HG03521 (cell line): ENCODE measurements around the gene ANO8.
"Not testable (repeated sequence)": the region's sequence is repeated elsewhere in the genome, so short reads cannot be mapped to it uniquely, and the experiment has no call there.

Experiments used
- ATAC-seq: cut with Tn5 transposase; IDR thresholded peaks from one replicate; pipeline ENCODE4 v1.9.1; 2021; ENCODE audit warnings: mild to moderate bottlenecking, moderate library complexity; ENCODE audit not compliant: unreplicated experiment

The ANO8 gene

DNA sequence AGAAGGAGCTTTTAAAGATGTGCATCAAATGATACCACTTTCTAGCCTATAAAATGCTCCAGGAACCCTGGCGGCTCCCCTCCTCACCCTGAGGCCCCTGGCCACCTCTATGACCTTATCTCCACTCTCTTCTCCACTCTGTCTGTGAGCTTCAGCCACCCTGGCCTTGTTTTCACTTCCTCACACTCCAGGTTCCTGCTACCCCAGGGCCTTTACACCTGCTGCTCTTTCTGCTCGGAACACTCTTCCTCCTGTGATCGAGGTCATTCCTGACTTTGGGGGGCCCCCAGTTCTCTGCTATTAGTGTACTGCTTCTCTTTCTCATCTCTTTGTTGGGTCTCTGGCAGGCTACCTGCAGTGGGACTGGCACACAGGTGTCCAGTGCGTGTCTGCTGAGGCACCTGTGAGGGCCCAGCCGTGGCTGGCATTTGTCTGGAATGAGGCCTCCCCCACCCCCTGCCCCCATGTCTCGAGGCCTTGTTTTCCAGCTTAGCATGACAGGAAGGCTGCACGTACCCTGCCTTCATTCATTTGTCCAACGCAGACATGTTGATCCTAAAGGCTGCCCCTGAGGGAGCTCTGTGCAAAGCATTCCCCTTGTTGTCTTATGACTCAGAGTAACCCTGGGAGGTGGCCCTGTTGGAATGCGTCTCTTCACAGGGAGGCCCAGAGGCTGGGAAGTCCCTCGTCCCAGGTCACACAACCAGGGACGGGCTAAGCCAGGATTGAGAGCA is 23.0 kb downstream of the ANO8 start:
- ATAC-seq, result no peak

DNA sequence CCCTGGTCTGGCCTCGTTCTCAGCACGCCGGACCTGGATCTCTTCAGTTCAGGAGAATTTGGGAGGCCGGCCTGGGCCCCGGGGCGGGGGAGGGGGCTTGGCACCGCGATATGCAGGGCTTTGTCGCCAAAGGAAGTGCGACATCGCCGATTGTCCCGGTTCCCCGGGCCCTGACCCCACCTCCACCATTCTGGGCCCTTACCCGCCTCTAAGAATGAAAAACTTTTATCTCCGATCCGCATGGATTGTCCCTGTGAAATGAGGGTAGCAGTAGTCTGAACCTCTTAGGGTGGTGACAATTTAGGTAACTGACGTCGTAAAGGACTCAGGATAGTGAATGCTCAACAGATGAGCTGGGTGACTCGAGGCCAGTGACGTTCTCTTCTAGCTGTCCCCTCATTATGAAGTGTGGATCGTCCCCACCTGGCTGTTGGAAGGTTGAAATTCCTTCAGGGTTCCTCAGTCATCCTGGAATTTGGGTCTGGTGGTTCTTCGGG is 24.6 kb downstream of the ANO8 start:
- no peak for ATAC-seq

DNA sequence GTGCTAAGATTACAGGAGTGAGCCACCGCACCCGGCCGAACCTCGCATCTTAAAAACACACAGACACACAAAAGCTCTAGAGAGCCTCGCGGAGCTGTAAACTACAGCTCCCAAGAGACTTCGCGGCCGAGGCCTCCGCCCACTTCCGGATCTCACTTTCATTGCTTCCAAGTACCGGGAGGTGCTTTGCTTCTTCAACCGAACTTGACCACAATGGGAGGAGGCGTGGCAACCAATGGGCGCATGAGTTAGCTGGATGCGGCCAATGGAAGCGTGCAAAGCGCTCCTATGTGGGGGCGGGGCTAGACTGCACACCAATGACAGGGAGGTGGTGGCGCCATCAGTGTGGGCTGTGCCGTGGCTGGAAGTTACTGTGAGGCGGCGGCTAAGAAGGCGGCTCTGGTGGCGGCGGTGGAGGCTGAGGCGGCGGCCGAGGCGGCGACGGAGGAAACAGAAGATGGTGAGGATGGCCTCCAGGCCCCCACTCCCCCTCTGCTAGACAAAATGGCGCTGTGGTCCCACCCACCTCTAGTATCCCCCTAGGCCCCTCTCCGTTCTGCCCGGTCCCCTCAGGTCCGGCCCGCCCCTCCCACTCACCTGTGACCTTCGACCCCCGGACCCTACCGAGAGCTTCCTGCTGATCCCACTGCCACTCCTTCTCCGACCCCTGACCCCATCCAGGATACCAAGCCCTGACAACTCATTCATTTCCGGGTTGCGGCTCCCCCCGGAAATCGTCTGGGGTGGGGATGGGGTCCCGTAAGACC is 25.3 kb downstream of the ANO8 start, which contains the start of gene DDA1:
Gene DDA1 (plus strand): TSS at position 366 of the 767 bp plus-strand sequence. CDS start 92 bp downstream, at position 458.
- ATAC-seq, result peak; percentile 54

DNA sequence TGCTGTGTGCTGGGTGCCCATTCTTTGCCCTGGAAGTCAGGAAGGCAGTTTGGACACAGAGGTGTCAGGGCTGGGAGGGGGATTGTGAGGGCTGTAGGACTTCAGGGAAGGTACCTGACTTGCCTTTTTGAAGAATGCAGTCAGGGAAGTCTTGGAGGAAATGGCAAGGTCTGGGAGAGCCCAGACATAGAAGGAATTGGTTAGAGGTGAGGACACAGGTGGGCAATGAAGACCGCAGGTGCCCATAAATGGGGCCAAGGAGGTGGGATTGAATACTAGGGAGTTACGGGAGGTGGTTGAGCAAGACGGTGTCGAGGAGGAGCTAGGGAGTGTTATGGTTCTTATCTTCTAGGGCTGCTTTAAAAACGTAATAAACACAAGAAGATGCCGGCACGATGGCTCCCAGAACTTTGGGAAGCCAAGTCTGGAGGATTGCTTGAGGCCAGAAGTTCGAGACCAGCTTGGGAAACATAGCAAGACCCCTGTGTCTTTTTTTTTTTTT is 26.7 kb downstream of the ANO8 start:
- no peak for ATAC-seq

DNA sequence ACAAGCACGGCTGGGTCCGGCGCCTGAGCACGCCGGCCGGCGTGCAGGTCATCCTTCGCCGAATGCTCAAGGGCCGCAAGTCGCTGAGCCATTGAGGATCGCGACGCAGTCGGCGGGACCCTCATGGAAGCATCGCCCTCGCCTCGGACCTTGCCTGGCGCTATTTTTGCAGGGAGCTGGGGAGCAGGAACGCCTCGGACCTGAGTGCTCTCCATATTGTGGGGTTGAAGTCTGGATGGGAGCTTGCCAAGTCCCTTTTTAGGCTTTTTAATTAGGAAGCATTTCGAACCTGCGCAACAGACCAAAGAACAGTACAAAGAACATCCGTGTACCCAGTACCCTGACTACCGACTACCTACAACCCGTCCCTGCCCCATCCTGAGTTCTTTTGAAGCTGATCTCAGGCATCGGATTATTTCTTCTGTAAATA is 28.4 kb downstream of the ANO8 start:
- no peak for ATAC-seq

DNA sequence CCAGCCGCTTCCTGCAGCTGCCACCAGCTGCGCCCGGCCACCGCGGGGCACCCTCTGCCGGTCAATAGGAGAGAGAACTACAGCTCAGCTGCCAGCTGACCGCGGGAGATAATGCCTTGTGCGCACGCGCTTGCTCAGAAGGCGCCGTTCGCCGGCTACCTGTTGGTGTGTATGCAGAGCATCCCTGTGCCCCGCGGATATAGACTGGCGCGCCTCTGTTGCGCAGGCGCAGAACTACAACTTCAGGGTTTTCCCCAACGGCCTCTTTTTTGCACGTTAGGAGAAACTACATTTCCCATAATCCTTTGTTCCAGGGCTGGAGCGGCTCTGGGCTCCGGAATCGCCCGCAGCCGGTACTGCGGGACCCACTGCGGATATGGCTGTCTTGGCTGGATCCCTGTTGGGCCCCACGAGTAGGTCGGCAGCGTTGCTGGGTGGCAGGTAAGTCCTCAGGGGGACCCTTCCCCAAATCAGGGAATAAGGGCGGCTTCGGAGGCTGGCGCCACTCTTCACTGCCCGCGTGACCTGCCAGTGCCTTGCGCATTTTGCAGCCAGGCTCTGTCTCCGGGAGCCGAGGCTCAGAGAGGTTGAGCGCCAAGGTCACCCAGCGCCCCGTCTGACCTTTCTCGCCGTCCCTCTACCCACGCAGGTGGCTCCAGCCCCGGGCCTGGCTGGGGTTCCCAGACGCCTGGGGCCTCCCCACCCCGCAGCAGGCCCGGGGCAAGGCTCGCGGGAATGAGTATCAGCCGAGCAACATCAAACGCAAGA is 29.0 kb downstream of the ANO8 start, which contains the start of gene MRPL34:
Gene MRPL34 (plus strand): TSS at position 356 of the 768 bp plus-strand sequence. CDS start 21 bp downstream, at position 377.
- ATAC-seq, result peak; percentile 56

DNA sequence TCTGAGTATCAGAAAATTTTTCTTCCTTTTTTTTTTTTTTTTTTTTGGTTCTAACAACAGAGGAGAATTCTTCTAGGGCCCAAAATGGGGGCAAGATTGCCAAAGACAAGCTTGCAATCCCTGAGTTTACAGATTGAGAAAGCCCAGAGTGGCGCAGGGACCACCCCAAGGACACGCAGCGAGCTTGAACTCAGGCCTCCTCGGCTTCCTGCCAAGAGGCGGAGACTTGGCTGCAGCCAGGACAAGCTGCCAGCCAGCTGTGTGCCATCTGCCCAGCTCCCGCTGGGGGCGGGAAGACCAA is 29.5 kb downstream of the ANO8 start:
- ATAC-seq, result no peak

DNA sequence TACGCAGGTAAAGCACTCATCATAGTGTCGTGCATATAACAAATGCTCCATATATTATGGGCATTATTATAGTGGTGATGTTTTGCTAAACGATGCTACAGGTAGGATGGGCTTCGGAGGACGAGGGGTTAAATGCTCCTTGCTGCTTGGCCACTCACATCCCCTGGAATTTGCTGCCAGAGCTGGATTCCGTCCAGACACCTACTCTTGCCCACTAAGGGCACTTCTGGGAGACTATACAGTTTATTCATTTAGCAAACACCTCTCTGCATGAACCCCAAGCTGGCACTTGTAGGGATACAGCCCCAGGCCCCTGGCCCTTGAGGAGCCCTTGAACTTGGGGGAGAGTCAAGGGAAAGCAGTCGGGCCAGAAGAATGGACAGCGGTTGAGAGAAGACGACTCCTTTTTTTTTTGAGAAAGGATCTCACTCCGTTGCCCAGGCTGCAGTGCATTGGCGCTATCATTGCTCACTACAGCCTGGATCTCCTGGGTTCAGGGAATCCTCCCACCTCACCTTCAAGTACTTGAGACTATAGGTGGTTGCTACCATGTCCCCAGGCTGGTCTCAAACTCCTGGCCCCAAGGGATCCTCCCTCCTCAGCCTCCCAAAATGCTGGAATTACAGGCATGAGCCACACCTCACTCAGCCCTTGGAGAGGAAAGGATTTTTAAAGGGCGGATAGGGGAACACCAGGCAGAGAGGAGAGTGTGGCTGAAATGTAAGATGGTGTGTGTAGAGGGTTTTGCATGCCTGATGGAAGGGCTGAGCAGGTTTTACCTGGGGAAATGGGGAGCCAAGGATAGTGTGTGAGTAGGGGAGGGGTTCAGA is 30.1 kb downstream of the ANO8 start:
- no peak for ATAC-seq

DNA sequence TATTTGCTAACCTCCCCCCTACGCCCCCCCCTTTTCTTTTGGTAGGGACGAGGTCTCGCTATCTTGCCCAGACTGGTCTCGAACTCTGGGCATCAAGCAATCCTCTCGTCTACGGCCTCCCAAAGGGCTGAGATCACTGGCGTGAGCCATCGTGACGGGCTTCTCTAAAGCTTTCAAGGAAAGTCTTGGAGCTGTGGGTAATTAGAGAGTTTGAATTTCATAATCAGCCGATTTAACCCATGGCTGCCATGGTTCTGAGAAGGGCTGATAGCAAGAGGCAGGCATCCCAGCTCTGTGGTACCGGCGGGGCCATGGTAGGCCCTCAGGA is 30.8 kb downstream of the ANO8 start:
- no peak for ATAC-seq

DNA sequence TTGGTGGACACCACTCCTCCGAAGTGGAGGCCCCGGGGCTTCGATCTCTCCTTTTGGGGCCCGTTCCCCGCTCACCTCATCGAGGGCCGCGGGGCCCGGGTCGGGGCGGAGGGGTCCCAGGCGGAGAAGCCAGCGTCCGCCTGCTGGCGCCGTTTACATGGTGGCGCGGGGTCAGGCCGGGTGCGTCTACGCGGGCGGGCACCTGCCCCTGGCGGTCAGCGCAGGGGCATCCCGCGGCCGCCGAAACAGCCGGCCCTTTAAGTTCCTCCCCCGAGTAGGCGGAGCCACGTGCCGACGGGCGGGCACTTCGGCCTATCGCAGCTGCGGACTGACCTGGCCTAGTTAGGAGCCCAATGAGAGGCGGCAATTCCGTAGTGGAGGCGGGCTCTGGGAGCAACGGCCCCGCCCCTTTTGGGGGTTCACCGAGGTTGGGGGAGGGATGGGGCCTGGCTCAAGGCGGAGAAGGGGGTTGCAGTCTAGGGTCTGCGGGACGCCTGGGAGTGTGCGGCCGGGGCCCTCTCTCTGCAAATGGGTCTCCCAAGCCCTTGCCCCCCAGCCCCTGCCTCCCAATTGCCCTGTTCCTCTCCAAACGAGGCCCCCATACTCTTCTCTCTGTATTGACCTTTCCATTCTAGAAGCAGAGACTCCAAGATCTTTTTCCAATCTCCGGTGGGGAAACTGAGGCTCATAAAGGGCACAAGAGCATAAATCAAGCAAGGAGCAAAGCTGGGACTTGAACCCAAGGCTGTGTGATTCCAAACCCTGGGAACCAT is 31.3 kb downstream of the ANO8 start, which contains the start of gene ABHD8:
Gene ABHD8 (minus strand): TSS at position 259 of the 773 bp plus-strand sequence. CDS start 1,809 bp downstream, outside the sequence.
- peak; percentile 52 for ATAC-seq

DNA sequence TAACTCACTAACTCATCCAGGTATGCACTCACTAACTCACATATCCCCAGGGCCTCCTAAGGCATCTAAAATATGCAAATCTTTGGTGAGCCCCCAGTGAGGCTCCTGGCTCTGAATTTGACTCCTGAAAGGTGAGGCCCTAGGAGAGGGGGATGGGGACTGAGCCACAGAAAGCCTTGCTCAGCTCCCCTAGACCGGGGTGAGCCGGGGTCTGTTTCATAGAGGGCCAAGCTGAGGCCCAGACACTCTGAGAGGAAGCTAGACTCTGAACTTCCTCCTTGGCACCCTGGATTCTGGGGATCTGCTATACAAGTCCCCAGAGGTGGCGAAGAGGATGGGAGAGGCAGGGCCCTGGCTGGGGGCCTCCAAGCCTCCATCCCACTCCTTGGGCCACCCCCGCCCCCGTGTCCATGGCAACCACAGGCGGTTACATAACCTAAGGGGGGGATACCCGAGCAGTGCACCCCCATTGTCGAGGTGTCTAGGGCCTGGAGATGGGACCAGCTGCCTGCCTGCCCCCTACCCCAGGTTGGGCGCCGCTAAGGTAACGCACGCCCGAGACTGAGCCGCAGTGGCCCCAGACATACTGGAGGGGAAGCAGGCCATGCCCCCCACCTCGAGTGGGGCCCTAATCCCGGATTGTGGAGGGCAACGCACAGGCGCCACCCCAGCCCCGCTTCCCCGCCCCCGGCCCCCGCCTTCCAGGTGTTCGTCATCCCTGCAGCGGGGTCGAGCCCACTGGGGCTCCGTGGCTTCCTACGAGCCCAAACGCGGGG is 32.1 kb downstream of the ANO8 start:
- no peak for ATAC-seq

DNA sequence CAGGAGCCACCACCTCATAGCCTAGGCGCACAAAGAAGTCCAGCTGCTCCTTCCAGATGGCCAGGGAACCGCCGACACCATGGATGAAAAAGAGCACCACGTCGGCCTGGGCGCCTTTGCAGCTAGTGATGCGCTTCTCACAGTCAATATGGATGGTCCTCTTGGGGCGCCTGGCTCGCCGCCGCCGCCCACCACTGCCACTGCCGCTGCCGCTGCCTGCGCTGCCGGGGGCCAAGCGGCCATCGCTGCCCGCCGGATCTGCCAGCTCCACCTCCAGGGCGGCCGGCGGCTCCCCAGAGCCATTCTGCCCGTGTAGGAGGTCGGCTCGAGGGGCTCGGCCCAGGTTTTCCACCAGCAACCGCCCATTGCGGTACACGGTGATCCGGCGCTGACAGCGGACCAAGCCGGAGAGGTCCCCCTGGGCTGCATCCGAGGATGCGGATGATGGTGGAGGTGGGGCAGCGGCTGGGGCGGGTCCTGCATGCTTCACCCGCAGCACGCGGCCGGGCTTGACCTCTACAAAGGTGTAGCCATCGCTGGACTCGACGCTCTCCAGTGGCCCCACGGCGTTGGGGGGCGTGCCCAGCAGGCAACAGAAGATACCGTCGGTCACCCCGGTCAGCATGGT is 33.5 kb downstream of the ANO8 start:
- ATAC-seq, result no peak

DNA sequence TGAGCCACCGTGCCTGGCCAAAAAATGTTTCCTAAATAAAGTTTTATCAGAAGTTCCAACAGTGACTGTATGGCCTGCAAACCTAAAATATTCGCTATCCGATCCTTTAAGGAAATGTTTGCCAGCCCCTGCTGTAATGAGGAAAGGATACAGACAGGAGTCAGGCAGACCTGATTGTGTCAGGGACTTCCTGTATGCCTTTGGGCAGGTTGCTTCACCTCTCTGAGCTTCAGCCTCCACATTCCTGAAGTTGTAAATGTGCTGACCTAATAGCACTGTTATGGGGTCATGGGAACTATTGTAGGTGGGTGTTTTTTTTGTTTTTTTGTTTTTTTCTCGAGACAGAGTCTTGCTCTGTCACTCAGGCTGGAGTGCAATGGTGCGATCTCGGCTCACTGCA is 37.7 kb downstream of the ANO8 start:
- no peak for ATAC-seq

DNA sequence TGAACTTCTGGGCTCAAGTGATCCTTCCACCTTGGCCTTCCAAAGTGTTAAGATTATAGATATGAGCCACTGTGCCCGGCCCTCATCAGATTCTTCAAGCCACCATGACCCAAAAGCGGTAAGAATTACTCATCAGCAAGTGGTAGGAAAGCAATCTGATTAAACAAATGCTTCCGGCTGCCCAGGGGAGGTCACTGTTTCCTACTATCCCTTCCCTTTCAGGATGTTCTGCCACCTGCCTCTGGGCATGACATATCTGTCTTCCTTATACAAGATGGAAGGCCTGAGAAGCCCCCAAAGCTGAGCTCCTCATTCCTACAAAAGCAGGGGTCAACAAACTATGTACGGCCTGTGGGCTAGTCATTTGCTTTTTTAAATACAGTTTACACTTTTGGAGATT is 38.4 kb downstream of the ANO8 start:
- no peak for ATAC-seq

DNA sequence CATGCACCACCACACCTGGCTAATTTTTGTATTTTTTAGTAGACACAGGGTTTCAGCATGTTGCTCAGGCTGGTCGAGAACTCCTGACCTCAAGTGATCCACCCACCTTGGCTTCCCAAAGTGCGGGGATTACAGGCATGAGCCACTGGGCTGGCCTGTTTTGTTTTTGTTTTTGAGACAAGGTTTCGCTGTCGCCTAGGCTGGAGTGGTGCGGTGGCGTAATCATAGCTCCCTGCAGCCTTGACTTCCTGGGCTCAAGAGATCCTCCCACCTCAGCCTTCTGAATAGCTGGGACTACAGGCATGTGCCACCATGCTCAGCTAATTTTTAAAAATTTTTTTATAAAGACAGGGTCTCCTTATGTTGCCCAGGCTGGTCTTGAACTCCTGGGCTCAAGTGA is 39.1 kb downstream of the ANO8 start:
- not testable (repeated sequence) for ATAC-seq

DNA sequence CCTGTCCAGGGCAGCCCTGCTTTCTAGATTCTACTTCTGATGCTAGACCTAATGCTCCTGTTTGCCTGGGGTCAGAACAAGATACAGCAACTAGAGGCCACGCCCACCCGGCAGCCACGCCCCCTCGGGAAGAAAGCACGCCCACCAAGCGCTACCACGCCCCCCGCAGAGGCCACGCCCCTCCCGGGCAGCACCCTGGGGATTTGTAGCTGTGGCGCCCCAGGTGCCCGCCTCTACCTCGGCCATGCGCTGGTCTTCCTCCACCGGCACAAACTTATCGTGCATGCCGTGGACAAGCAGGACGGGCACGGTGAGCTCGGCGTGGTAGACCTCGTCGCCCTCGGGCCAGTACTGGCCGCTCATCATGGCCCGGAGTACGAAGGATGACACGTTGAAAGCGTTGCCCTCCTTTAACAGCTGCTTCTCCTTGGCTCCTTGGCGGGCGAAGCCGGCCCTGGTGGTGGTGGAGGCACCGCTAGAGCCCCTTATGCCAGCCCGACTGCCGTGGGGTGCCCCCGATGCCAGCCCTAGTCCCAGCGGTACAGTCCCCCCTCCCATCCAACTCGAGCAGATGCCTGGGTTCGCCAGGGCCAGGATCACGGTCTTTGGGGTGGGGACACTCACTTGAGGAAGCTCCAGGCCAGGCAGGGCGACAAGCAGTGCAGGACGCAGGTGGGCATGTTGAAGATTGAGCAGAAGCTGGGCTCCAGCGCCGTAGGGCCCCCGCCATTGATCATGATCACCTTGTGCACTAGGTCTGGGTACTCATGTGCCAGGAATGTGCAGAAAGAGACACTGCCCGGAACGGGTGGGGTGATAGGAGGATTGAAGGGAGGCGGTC is 40.4 kb downstream of the ANO8 start:
- no peak for ATAC-seq

DNA sequence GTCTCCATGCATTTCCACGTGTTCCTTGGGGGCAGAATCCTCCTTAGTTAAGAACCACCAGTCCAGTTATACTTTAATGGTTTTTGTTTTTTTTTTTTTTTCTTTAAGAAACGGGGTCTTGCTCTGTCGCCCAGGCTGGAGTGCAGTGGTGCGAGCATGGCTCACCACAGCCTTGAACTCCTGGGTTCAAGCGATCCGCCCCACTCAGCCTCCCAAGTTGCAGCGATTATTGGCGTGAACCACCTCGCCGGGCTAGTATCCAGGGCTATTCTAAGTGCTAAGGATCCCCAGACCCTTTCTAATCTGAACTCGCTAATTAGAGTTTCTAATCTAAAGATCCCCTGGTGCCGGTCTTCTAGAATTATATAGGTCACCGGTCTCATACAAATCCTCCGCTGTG is 41.0 kb downstream of the ANO8 start:
- ATAC-seq, result no peak
